Uterus (tissue), 2 donors: ENCODE measurements around the gene NRXN2.

ENCODE experiments used
- POLR2A ChIP-seq, 2 donors: fragments of 450-650 bp; IDR thresholded peaks; one replicate each; pipeline ENCODE4 v1.6.1; 2016; ENCODE audit warnings: antibody characterized with exemption in 2 of 2, mild to moderate bottlenecking in 1 of 2, moderate library complexity in 1 of 2
- TF ChIP-seq, protein P1 (sequence below), 4 experiments: fragments of 200-600 bp in 2 of 4; fragments of 450-650 bp in 2 of 4; sonication (generic) in 2 of 4; IDR thresholded peaks; one replicate each; pipeline ENCODE4 v1.5.1; 2016 to 2019; ENCODE audit warnings: antibody characterized with exemption in 4 of 4, mild to moderate bottlenecking in 2 of 4, moderate library complexity in 1 of 4

DNA sequence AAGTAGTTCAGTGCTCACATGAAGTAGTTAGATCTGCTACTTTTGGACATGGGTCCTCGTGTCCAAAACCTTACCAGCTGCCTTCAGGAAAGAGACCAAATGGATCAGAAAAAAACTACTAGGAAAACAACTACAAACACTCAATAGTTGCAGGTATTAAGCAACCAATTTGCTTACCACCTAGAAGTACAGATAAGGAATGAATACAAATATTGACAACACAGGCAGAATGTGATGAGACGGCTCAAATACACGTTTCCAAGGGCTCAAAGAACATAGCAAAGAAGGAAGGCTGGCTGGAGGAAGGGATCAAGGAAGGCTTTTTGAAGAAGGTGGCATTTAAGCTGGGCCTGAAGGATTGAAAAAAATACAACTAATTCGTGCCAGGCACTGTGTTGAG, 41.8 kb downstream of the NRXN2 start:
- TF ChIP-seq, protein P1, sequence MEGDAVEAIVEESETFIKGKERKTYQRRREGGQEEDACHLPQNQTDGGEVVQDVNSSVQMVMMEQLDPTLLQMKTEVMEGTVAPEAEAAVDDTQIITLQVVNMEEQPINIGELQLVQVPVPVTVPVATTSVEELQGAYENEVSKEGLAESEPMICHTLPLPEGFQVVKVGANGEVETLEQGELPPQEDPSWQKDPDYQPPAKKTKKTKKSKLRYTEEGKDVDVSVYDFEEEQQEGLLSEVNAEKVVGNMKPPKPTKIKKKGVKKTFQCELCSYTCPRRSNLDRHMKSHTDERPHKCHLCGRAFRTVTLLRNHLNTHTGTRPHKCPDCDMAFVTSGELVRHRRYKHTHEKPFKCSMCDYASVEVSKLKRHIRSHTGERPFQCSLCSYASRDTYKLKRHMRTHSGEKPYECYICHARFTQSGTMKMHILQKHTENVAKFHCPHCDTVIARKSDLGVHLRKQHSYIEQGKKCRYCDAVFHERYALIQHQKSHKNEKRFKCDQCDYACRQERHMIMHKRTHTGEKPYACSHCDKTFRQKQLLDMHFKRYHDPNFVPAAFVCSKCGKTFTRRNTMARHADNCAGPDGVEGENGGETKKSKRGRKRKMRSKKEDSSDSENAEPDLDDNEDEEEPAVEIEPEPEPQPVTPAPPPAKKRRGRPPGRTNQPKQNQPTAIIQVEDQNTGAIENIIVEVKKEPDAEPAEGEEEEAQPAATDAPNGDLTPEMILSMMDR (IDR thresholded peaks at IDR 0.05): no peak
- no peak for TF ChIP-seq POLR2A (IDR thresholded peaks at IDR 0.05)
